Mononuclear cell (primary cell): ENCODE data around the gene DLG4. TPM values are rescaled to one million over a fixed set of nuclear protein-coding genes. Genes with fewer than 3 reads are reported as not detected.
"Not testable (repeated sequence)": the region's sequence is repeated elsewhere in the genome, so short reads cannot be mapped to it uniquely, and the experiment has no call there.

Experiments
- H3K27me3 ChIP-seq: 2 replicates; pipeline ENCODE4 v1.6.0; 2011; ENCODE audit warnings: low read length, control low read depth; ENCODE audit not compliant: insufficient read depth
- H3K4me1 ChIP-seq: 2 replicates; pipeline ENCODE4 v1.5.1; 2011; ENCODE audit warnings: mild to moderate bottlenecking, low read length, control low read depth; ENCODE audit not compliant: insufficient read depth
- H3K4me3 ChIP-seq: 2 replicates; pipeline ENCODE4 v1.5.1; 2011; ENCODE audit warnings: mild to moderate bottlenecking, low read length, moderate library complexity
- H3K9me3 ChIP-seq: 2 replicates; pipeline ENCODE4 v1.5.1; 2011; ENCODE audit warnings: low read depth, mild to moderate bottlenecking, control low read depth, low read length
- total RNA-seq: library from RNA; depleted of rRNA; stranded (reverse); fragments of >200 nt; gene quantifications from one replicate; pipeline ENCODE4 v1.2.3, GENCODE V29; 2012

The DLG4 gene
- total RNA-seq, 1 donor, result 9.0 TPM

- peaks cover 33% of the 10 kb centered on the region for H3K27me3 ChIP-seq
- no peak overlapping the region for H3K4me3 ChIP-seq
- peaks cover 41% of the 10 kb centered on the region for H3K4me1 ChIP-seq
- no peaks in the 10 kb centered on the region for H3K9me3 ChIP-seq
These were observed 42.3 kb downstream of the DLG4 start for GRCh38 chr17:7177191-7177953.

- Histone ChIP-seq H3K4me3 (no peak overlapping the region), H3K9me3 (no peaks in the 10 kb centered on the region), H3K27me3 (peaks cover 33% of the 10 kb centered on the region), H3K4me1 (peaks cover 47% of the 10 kb centered on the region)
These were observed 42.8 kb downstream of the DLG4 start for GRCh38 chr17:7176841-7177190.

- Histone ChIP-seq H3K4me3 (no peak overlapping the region), H3K9me3 (no peaks in the 10 kb centered on the region), H3K27me3 (peaks cover 33% of the 10 kb centered on the region), H3K4me1 (peaks cover 47% of the 10 kb centered on the region)
These were observed 43.4 kb downstream of the DLG4 start for GRCh38 chr17:7176107-7176840.

GRCh38 chr17:7175330-7175733, 44.3 kb downstream of the DLG4 start:
- Histone ChIP-seq H3K4me1 (peaks cover 47% of the 10 kb centered on the region), H3K27me3 (peaks cover 33% of the 10 kb centered on the region), H3K9me3 (no peaks in the 10 kb centered on the region), H3K4me3 (no peak overlapping the region)

- no peak overlapping the region for H3K4me3 ChIP-seq
- peaks cover 33% of the 10 kb centered on the region for H3K27me3 ChIP-seq
- peaks cover 52% of the 10 kb centered on the region for H3K4me1 ChIP-seq
- H3K9me3 ChIP-seq, result no peaks in the 10 kb centered on the region
These were observed 44.9 kb downstream of the DLG4 start for GRCh38 chr17:7174603-7175326.

DNA sequence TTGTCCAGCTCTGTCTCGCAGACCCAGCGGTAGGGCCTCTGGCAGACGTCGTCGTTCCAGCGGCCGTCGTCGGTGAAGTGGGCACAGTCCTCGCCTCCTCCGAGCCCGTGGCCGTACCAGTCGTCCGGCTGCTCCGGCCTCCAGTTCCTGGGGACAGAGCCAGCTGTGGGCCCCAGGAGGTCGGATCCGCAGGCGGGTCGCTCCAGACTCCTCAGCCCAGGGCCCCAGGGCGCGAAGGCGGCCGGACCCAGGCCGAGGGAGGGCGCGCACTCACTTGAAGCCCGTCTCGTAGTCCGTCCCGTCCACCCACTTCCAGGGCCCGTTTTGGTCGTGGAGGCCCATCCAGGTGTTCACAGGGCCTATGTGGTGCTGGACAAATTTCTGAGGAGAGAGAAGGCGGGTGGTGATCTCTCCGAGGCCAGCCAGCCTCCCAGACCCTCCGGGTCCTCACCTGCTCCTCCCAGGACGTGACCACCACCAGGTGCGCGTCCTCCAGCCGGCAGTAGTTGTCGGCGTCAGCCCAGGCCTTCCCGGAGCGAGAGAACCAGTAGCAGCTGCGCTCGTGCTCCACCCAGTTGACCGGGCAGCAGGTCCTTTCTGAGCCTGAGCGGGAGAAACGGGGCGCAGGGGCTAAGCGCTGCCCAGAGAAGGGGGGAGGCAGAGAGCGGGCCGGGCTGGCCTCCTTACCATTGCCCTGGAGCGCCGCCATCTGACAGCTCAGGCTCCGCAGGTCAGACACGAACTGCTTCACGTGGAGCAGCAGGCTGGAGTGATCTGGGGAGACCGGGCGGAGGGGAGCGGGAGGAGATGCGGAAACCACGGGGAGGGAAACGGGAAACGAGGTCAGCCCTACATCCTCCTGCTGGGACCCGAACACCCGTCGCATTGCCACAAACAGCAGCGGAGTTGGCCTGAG, 45.7 kb downstream of the DLG4 start:
- H3K27me3 ChIP-seq, result peaks cover 33% of the 10 kb centered on the region

DNA sequence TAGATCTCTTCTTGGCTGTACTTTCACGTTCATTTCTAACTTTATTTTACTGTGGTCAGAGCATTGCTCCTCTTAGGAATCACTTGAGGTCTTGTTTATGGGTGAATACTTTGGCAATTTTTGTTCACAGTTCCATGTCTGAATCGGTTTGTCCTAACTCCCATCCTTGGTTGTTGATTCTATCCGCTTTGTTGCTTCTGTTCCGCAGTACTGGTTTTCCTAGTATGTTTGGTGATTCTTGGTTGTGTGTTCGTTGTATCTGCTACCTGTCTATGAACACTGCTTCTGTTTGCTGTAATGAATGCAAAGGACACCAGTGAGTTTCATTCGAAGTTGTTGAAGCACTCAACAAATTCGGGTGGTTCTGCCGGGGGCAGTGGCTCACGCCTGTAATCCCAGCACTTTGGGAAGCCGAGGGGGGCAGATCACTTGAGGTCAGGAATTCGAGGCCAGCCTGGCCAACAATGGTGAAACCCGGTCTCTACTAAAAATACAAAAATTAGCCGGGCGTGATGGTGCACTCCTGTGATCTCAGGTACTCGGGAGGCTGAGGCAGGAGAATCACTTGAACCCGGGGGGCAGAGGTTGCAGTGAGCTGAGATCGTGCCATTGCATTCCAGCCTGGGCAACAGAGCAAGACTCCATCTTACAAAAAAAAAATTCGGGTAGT, 47.0 kb downstream of the DLG4 start:
- Histone ChIP-seq H3K4me1 (peaks cover 63% of the 10 kb centered on the region), H3K27me3 (peaks cover 25% of the 10 kb centered on the region)
- H3K4me3 ChIP-seq, H3K9me3 ChIP-seq: not testable (repeated sequence)

More for the DNA sequence above, 45.7 kb downstream of the DLG4 start:
- peaks cover 58% of the 10 kb centered on the region for H3K4me1 ChIP-seq
- no peaks in the 10 kb centered on the region for H3K9me3 ChIP-seq
- peak overlapping the region; percentile 50 for H3K4me3 ChIP-seq

GRCh38 chr17:7169565-7169908, 50.1 kb downstream of the DLG4 start:
- not testable (repeated sequence) for H3K9me3 ChIP-seq, H3K27me3 ChIP-seq, H3K4me3 ChIP-seq
- H3K4me1 ChIP-seq, result peaks cover 75% of the 10 kb centered on the region

GRCh38 chr17:7168841-7169564, 50.6 kb downstream of the DLG4 start:
- H3K9me3 ChIP-seq, H3K27me3 ChIP-seq, H3K4me3 ChIP-seq: not testable (repeated sequence)
- peaks cover 70% of the 10 kb centered on the region for H3K4me1 ChIP-seq

DNA sequence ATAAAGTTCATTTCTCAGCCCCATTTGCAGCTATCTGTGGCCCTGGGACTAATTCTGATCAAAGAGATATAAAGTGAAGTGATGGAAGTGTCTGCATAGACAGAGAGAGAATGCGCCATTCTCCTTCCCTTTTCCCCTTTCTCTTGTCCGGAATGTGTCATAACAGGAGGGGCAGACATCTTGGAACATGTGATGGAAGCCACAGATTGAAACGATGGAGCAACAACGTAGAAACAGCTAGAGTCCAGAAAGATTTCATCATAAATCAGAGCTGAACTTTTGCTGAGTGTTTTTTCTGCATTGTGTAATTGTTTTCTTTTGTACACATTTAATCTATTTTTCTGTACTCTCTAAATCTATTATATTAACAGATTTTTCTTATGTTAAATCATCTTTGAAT, 51.8 kb downstream of the DLG4 start:
- no peaks in the 10 kb centered on the region for H3K9me3 ChIP-seq
- H3K27me3 ChIP-seq, result no peaks in the 10 kb centered on the region
- H3K4me1 ChIP-seq, result peaks cover 59% of the 10 kb centered on the region
- no peak overlapping the region for H3K4me3 ChIP-seq

DNA sequence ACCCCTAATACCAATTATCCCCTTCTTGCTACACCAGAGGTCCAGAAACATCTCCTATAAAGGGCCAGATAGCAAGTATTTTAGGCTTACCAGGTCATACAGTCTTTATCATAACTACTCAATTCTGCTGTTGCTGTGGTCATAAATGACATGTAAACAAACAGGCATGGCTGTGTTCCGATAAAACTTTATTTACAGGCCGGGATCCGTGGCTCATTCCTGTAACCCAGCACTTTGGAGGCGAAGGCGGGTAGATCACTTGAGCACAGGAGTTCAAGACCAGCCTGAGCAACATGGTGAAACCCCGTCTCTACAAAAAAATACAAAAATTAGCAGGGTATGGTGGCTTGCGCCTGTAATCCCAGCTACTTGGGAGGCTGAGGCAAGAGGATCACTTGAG, 52.8 kb downstream of the DLG4 start:
- Histone ChIP-seq H3K9me3 (no peaks in the 10 kb centered on the region), H3K4me1 (peaks cover 49% of the 10 kb centered on the region), H3K27me3 (no peaks in the 10 kb centered on the region), H3K4me3 (no peak overlapping the region)

- H3K9me3 ChIP-seq, H3K27me3 ChIP-seq, H3K4me3 ChIP-seq: not testable (repeated sequence)
- peaks cover 18% of the 10 kb centered on the region for H3K4me1 ChIP-seq
These were observed 60.1 kb downstream of the DLG4 start for GRCh38 chr17:7159571-7159970.

DNA sequence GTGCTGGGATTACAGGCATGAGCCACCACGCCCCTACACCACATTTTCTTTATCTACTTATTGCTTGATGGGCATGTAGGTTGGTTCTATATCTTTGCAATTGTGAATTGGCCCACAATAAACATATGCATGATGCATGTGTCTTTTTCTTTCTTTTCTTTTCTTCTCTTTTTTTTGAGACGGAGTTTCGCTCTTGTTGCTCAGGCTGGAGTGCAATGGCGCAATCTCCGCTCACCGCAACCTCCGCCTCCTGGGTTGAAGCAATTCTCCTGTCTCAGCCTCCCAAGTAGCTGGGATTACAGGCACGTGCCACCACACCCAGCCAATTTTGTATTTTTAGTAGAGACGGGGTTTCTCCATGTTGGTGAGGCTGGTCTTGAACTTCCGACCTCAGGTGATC, 61.2 kb downstream of the DLG4 start:
- not testable (repeated sequence) for H3K27me3 ChIP-seq, H3K4me3 ChIP-seq, H3K9me3 ChIP-seq
- H3K4me1 ChIP-seq, result peaks cover 18% of the 10 kb centered on the region
